Activated T-cell treated with anti-CD3 and anti-CD28 coated beads for 1 hour (primary cell): ENCODE measurements around the gene JMJD1C.
"Not testable (repeated sequence)": the region's sequence is repeated elsewhere in the genome, so short reads cannot be mapped to it uniquely, and the experiment has no call there.

Source experiments
- DNase-seq: peaks from one replicate; pipeline ENCODE4 v3.0.0-alpha.2; 2020; ENCODE audit warnings: low read depth

The JMJD1C gene

DNA sequence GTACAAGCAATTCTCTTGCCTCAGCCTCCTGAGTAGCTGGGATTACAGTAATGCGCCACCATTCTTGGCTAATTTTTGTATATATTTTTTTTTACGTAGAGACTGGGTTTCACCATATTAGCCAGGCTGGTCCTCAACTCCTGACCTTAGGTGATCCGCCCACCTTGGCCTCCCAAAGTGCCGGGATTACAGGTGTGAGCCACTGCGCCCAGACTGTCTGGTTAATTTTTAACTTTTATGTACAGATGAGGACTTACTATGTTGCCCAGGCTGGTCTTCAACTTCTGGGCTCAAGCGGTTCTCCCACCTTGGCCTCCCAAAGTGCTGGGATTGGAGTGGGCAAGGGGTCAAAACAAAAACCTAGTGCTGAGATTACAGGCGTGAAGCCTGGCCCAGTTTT lies 101.8 kb downstream of the JMJD1C start:
- no peak for DNase-seq

DNA sequence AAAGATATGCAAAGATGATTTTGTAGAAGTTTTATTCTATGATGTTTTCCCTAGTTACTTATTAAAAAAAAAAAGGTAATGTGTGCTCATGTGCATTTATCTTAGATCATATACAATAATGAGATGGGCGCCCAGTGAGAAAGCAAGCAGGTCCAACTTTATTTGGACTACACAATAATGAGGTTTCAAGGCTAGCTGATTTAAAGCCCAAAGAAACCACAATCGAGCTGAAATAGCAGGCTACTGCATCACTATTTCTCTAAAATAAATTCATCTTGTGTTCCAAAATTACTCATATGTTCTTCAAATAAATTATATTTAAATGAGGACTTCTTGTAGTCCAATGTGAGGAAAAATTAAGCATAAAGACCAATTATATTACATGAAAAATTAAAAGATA lies 110.1 kb downstream of the JMJD1C start:
- DNase-seq, result no peak

DNA sequence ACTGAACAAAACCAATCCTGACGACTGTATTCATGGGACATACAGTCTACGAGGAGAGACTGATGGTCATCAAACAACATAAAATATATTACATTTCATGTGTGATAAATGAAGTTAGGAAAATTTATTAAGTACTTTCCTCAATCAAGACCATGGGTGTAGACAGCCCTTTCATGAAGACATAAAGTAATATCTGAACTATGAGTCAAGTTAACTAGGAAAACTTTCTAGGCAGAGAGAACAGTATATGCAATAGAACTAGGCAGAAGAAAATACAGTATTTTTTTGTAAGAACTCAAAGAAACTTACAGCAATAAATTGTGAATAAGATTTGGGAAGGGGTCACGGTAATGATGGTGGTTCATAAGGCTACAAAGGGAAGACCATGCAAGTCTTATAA lies 112.8 kb downstream of the JMJD1C start:
- no peak for DNase-seq

DNA sequence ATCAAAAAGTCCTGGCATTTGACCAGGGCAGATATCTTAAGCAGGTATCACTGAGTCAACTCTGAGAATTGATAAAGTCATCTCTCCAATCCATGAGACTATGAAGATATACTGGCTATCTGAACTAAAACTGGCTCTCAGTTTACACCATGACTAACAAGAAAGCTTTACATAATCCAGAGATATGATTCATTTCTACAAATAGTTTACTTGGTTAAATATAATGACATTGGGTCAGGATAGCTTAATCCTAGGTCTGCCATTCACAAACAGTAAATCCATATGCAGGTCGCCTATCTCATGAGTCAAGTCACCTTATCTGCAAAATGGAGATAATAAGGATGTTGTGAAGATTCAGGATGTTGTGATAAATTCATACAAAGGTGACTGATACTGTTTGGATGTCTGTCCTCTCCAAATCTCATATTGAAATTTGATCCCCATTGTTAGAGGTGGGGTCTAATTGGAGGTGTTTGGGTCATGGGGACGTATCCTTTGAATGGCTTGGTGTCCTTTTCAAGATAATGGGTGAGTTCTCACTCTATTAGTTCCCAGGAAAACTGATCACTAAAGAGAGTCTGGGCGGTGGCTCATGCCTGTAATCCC lies 117.4 kb downstream of the JMJD1C start:
- no peak for DNase-seq

DNA sequence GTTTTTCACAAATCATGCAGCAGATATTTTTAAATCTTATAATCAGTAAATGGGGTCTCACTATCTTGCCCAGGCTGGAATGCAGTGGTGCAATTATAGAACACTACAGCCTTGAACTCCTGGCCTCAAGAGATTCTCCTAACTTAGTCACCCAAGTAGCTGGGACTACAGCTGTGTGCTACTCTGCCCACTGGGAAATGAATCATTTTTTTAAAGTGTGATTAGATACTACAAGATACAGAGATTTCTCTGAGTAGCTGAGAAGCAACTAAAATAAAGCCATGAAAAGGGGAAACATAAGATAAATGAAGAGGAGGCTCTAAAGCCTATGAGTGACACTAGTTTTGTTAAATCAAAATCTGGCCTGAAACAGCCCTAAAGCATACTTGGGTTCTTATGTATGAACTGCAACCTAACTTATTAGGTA lies 119.7 kb downstream of the JMJD1C start:
- DNase-seq, result no peak

DNA sequence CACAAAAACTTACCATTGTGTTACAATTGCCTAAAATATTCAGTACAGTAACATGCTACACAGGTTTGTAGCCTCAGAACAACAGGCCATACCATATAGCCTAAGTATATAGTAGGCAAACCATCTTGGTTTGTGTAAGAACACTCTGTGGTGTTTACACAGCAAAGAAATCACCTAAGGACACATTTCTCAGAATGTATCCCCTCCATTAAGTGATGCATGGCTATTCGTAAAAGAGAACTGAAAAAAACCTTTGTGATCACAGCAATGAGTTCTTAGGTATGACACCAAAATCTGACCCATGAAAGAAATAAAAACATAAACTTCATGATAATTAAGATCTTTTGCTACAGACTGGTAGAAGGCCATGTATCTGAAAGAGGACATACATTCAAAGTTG lies 121.5 kb downstream of the JMJD1C start:
- DNase-seq, result no peak

DNA sequence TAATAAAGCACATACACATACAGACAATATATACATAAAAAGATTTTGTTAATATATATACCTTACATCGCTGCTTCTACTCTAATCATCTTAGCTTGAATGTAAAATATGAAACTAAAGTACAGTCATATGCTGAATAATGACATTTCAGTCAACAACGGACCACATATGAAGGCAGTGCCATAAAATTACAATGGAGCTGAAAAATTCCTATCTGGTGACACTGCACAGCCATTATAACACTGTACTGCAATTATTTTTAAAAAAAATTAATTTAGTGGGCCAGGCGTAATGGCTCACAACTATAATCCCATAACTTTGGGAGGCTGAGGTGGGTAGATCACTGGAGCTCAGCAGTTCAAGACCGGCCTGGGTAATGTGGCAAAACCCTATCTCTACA lies 122.3 kb downstream of the JMJD1C start:
- DNase-seq, result no peak

DNA sequence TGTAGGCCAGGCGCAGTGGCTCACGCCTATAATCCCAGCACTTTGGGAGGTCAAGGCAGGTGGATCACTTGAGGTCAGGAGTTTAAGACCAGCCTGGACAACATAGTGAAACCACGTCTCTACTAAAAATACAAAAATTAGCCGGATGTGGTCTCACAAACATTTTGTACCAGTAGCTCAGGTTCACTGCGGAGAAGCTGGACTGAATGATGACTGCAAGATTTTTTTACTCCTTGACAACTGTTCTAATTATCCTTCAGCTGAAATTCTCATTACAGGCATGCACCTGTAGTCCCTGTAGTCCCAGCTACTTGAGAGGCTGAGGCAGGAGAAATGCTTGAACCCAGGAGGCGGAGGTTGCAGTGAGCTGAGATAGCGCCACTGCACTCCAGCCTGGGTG lies 126.1 kb downstream of the JMJD1C start:
- DNase-seq, result not testable (repeated sequence)

DNA sequence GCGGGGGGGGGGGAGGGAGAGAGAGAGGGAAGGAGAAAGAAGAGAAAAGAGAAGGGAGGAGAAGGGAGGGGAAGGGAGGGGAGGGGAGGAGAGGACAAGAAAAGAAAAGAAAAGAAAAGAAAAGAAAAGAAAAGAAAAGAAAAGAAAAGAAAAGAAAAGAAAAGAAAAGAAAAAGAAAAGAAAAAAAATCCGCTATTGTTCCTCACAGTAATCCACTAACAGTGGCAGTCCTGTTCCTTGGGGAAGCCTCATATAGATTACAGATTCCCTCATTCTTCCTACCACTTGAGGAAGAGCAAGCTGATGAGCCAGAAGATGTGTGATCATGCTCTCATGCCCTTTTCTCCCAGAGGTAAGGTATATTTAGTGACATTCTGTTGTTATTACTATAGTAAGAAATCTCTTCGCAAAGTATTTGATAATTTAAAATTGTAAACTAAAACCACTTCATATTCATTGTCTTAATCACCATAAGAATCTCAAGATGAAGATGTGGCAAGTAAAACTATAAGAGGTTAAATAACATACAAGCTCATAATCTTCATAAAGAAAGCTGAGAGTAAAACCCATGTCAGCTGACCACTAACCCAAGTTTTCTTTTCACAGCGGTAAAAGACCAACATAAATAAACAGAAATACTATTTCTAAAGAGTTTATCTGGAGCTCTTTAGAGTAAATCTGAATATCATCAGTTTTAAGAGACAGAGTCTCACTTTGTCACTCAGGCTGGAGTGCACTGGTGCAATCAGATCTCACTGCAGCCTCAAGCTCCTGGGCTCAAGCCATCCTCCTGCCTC lies 128.1 kb downstream of the JMJD1C start:
- no peak for DNase-seq

DNA sequence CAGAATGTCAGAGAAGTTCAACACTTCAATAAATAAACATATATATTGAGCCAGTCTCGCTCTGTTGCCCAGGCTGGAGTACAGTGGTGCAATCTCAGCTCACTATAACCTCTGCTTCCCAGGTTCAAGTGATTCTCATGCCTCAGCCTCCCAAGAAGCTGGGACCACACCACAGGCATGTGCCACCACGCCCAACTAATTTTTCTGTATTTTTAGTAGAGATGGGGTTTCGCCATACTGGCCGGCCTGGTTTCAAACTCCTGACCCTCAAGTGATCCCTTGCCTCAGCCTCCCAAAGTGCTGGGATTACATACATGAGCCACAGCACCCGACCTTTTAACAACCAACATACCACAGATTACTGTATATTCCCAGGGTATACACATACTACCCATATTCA lies 134.2 kb downstream of the JMJD1C start:
- no peak for DNase-seq

DNA sequence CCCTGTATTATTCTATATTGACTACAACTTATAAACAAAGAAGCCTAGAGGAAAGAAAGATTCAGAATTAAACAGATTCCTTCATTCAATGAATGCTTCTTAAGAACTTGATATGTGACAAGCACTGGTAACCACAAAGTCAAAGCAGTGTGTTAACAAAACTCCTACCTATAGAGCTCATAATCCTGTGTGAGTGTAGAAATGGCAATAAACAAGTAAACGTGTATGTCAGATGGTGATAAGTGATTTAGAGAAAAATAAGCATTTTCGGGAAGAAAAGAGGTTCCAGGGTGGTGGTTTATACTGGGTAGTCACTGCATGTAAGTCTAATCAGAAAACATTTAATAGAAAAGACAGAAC lies 141.3 kb downstream of the JMJD1C start:
- no peak for DNase-seq

DNA sequence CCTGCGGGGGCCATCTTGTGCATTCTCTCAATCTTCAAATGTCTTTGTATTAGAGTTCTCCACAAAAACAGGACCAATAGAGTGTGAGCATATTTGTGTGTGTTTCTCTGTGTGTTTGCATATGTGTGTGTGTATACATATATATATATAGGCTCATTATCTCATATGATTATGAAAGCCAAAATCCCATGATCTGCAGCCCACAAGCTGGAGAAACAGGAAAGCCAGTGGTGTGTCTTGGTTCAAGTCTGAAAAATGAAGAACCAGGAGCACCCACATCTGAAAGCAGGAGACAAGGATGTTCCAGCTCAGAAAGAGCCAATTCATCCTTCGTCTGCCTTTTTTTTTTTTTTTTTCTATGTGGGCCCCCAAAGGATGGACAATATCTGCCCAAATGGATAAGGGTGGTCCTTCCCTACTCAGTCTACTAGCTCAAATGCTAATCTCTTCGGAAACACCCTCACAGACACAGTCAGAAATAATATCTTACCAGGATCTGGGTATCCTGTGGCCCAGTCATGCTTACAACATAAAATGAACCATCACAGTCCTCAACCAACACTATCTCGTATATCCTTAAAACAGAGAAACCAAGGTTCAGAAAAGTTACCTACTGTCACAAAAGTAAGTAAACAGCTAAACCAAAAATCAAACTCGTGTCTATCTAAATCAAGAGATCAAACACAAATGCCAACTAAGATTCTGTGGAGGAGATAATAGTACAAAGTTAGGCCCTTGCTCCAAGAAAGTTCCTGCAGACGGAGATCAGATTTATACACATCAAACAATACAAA lies 141.9 kb downstream of the JMJD1C start:
- no peak for DNase-seq

DNA sequence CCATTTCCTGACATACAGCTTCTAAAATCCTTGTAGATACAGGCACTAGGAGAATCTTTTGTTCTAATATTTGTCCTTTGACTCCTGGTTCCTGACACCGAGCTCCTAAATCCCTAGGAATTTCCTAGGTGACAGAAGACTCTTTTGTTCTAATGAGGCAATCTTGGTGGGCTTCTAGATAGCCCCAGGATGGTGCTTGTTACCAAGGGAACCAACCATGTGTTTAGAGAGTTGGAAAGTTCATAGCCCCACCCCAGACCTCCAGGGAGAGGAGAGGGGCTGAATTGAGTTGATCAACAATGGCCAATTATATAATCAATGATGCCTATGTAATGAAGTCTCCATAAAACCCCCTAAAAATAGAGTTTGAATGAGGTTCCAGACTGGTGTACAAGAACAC lies 145.1 kb downstream of the JMJD1C start:
- DNase-seq, result no peak

DNA sequence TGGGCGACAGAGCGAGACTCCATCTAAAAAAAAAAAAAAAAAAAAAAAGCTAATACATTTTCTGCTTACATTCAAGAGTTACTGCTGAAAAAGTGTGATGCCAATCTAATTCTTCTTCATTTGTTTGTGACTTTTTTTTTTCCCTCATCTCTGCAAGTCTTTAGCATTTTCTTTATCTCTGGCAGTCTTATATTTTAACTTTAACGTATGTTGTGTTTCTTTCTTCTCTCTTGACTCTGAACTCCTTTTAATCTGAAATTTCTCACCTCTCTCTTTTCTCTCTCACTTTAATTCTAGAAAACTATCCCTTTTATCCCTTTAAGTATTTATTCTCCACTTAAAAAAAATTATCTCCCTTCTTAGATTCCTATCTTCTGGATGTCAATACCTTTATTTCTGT lies 146.5 kb downstream of the JMJD1C start:
- DNase-seq, result no peak

DNA sequence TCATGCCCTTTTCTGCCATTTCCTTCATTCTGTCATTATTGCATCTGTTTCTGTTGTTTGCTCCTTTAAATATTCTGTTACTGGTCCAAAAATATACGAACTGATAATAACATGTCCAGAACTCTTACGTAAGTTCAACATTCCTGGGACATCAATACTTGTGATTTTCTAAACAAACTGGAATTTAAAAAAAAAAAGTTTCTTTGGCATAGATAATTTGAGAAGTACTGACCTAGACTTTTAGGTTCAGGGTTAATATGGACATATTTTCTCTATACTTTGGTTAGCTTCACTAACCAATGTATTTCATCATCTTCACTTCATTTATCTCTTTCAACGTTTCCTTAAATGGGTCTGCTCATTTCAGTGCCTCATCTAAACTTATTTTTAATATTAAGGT lies 147.3 kb downstream of the JMJD1C start:
- DNase-seq, result no peak

DNA sequence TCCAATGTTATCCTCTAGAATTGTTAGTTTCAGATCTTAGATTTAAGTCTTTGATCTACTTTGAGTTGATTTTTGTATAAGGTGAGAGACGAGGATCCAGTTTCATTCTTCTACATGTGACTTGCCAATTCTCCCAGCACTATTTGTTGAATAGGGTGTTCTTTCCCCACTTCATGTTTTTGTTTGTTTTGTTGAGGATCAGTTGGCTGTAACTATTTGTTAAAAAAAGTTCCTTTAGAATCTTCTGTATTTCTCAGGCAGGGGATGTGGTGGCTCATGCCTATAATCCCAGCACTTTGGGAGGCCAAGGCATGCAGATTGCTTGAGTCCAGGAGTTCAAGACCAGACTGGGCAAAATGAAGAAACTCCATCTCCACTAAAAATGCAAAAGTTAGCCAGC lies 151.8 kb downstream of the JMJD1C start:
- DNase-seq, result no peak

DNA sequence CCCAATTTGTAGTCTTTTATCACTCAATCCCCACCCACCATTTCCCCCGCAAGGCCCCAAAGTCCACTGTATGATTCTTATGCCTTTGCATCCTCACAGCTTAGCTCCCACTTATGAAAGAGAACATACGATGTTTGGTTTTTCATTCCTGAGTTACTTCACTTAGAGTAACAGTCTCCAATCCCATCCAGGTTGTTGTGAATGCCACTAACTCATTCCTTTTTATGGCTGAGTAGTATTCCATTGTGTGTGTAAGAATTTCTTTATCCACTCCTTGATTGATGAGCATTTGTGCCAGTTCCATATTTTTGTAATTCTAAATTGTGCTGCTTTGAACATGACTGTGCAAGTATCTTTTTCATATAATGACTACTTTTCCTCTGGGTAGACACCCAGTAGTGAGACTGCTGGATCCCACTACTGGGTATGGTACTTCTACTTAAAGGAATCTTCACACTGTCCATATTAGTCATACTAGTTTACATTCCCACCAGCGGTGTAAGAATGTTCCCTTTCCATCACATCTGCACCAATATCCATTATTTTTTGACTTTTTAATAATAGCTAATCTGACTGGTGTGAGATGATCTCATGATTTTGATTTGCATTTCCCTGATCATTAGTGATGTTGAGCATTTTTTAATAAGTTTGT lies 152.6 kb downstream of the JMJD1C start:
- no peak for DNase-seq

DNA sequence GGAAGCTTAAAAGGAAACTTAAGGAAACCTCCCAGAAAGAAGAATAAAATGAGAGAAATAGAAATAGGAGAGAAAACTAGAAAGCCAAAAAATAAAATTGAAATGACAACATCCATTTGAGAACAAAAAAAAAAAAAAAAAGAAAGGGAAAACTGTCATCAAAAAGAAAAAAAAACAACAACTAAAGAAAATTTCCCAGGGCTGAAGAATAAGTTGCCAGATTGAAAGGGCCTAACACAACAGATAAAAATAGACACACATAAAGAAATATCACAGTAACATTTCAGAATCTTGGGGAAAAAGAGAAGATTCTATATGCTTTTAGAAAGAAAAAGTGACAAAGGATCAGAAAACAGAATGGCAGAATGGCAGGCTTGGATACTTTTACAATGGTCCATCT lies 157.1 kb downstream of the JMJD1C start:
- DNase-seq, result no peak

DNA sequence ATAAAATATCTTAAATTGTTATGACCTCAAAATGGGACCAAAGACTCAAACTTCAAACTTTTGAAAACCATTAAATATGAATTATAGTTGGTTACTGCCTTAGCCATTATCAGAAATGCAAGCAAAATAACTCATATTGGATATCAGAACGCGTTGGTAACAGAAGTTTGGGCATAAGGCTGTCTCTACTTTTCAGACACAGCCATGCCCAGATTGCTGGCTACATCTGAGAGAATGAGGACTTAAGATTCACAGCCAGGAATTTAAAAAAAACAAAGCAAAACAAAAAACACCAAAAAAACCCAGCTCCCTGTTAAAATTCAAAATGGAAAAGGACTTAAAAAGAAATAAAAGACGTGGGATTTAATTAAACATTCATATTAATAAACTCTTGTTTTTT lies 161.6 kb downstream of the JMJD1C start:
- no peak for DNase-seq

DNA sequence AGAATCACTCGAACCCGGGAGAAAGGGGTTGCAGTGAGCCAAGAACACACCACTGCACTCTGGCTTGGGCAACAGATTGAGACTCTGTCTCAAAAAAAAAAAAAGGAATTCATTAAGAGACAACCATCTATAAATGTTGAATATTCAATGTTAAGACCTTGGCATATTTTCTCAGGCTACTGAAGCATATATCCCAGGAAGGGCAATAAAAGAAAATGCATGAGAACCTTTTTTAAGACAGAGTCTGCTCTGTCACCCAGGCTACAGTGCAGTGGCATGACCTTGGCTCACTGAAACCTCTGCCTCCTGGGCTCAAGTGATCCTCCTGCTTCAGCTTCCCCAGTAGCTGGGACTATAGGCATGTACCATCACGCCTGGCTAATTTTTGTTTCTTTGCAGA lies 165.0 kb downstream of the JMJD1C start:
- no peak for DNase-seq

DNA sequence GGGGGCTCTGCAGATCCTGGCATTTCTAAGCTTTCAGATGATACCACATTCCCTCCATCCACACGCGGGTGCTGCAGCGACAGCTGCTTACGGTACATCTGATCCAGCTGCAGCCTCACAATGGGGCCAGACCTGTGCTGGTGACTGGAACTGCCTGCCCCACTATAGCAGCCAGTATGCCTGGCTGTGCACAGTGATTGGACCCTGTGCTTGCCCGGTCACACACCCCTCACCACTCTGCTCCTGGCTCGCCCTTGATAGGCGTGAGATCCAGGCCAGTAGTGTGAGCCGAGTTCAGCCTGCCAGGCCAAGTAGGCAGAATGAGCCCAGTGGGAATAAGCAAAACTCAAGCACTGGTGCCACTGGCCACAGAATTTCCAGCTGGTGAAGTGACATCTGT lies 167.8 kb downstream of the JMJD1C start:
- DNase-seq, result no peak

DNA sequence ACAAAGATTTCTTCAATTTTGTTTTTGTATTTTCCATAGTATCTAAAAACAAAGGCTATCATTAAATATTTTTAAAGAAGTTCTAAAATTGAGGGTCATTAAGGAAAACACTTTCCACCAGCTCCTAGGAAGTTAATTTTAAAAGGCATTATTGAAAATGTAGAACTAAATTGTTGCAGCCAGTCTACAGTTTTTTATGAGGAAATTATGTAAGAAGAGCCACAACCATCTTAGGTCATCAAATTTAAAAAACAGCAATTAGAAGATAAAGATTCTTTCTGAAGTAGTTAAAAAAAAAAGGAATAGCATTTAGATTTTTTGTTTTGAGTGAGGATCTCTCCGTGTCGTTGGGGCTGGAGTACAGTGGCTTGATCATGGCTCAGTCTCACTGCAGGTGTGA lies 171.0 kb downstream of the JMJD1C start:
- DNase-seq, result no peak

DNA sequence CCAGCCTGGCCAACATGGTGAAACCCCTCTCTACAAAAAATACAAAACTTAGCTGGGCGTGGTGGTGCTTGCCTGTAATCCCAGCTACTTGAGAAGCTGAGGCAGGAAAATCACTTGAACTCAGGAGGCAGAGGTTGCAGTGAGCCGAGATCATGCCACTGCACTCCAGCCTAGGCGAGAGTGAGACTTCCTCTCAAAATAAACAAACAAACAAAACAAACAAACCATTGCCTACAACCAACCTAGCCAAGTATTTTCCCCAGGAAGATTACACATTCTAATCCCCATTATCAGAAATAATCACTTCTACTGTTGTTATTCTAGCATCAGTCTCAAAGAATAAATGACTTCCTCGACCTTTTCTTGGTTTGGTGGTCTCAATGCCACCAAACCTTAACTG lies 172.9 kb downstream of the JMJD1C start:
- not testable (repeated sequence) for DNase-seq
